PC-3 (cell line): ENCODE results near the gene ITK. TPM values are rescaled to one million over a fixed set of nuclear protein-coding genes. Genes with fewer than 3 reads are reported as not detected.

Experiments
- ATAC-seq: fragments of 200-7000 bp; cut with Tn5 transposase; 2 replicates; pipeline ENCODE4 v1.9.1; 2020; ENCODE audit warnings: mild to moderate bottlenecking, moderate library complexity
- BruUV-seq: library from RNA; stranded (reverse); fragments of 400-500 nt; replicated peaks from 2 replicates; lab custom pipeline; 2021; lab: Mats Ljungman, UMichigan
- CTCF ChIA-PET: fragments of 300-600 bp; sonication (Branson Sonifier 250); formaldehyde crosslinking; loops from one replicate; lab custom pipeline; 2022; ENCODE audit warnings: antibody characterized with exemption; lab: Charles Lee
- POLR2A ChIA-PET: fragments of 300-600 bp; sonication (Branson Sonifier 250); formaldehyde crosslinking; loops from one replicate; lab custom pipeline; 2022; ENCODE audit warnings: antibody characterized with exemption; ENCODE audit not compliant: unreplicated experiment; lab: Charles Lee
- DNase-seq: peaks from one replicate; pipeline ENCODE4 v3.0.0-alpha.2; 2015
- H2AFZ ChIP-seq: fragments of 300-600 bp; sonication (generic); 2 replicates; pipeline ENCODE4 v1.6.0; 2016; ENCODE audit warnings: antibody characterized with exemption, low read length
- H3F3A ChIP-seq: fragments of 300-600 bp; sonication (generic); one replicate; pipeline ENCODE4 v1.6.0; 2017; ENCODE audit warnings: antibody characterized with exemption, low read length, control low read depth, mild to moderate bottlenecking; ENCODE audit not compliant: unreplicated experiment
- H3K27ac ChIP-seq: fragments of 300-600 bp; sonication (generic); 2 replicates; pipeline ENCODE4 v1.5.1; 2016; ENCODE audit warnings: mild to moderate bottlenecking, low read length
- H3K27me3 ChIP-seq: fragments of 300-600 bp; sonication (generic); 2 replicates; pipeline ENCODE4 v1.6.1; 2016; ENCODE audit warnings: low read length, mixed read lengths
- H3K36me3 ChIP-seq: fragments of 300-600 bp; sonication (generic); 2 replicates; pipeline ENCODE4 v1.6.1; 2016; ENCODE audit warnings: low read depth, mixed run types, low read length, mixed read lengths
- H3K4me1 ChIP-seq: fragments of 300-600 bp; sonication (generic); 2 replicates; pipeline ENCODE4 v1.5.1; 2016; ENCODE audit warnings: low read length; ENCODE audit not compliant: insufficient read depth
- H3K4me2 ChIP-seq: fragments of 300-600 bp; sonication (generic); 2 replicates; pipeline ENCODE4 v1.6.0; 2016; ENCODE audit warnings: low read length
- H3K4me3 ChIP-seq: fragments of 300-600 bp; sonication (generic); 2 replicates; pipeline ENCODE4 v1.5.1; 2016; ENCODE audit warnings: mild to moderate bottlenecking, low read length, mixed read lengths
- H3K79me2 ChIP-seq: fragments of 300-600 bp; sonication (generic); 2 replicates; pipeline ENCODE4 v1.6.1; 2017; ENCODE audit warnings: low read length, mixed read lengths
- H3K9ac ChIP-seq: fragments of 300-600 bp; sonication (generic); 2 replicates; pipeline ENCODE4 v1.6.0; 2016; ENCODE audit warnings: mild to moderate bottlenecking, low read length
- H3K9me2 ChIP-seq: fragments of 300-600 bp; sonication (generic); replicated peaks from 2 replicates; pipeline ENCODE4 v1.6.1; 2016; ENCODE audit warnings: mixed run types, low read length, mixed read lengths
- H3K9me3 ChIP-seq: fragments of 300-600 bp; sonication (generic); 2 replicates; pipeline ENCODE4 v1.6.1; 2016; ENCODE audit warnings: low read length, mixed read lengths
- H4K20me1 ChIP-seq: fragments of 300-600 bp; sonication (generic); 2 replicates; pipeline ENCODE4 v1.6.1; 2016; ENCODE audit warnings: low read length, mixed read lengths
- EZH2 ChIP-seq: fragments of 300-600 bp; sonication (generic); IDR thresholded peaks from one replicate; pipeline ENCODE4 v1.6.1; 2017; ENCODE audit warnings: antibody characterized with exemption, mild to moderate bottlenecking, low read length; ENCODE audit not compliant: unreplicated experiment
- EZH2phosphoT487 ChIP-seq: fragments of 300-600 bp; sonication (generic); IDR thresholded peaks from 2 replicates; pipeline ENCODE4 v1.6.1; 2018; ENCODE audit warnings: mild to moderate bottlenecking, antibody characterized with exemption, low read length, borderline replicate concordance
- intact Hi-C: fragments of 100-400 bp; cut with micrococcal nuclease; formaldehyde crosslinking; loops from 2 replicates; pipeline ENCODE4 v1.9.0; 2023
- total RNA-seq: library from RNA; depleted of rRNA; stranded (reverse); fragments of >200 nt; gene quantifications from 2 replicates; pipeline ENCODE4 v1.2.3, GENCODE V29; 2014; rRNA removed
- TF ChIP-seq, protein P1 (sequence below): fragments of 300-600 bp; sonication (generic); conservative IDR thresholded peaks from 2 replicates; pipeline ENCODE4 v1.5.1; 2017; ENCODE audit warnings: antibody characterized with exemption, low read depth, mild to moderate bottlenecking, low read length

The ITK gene
- total RNA-seq, 1 experiment from 2014 or later: 0.69 TPM

DNA sequence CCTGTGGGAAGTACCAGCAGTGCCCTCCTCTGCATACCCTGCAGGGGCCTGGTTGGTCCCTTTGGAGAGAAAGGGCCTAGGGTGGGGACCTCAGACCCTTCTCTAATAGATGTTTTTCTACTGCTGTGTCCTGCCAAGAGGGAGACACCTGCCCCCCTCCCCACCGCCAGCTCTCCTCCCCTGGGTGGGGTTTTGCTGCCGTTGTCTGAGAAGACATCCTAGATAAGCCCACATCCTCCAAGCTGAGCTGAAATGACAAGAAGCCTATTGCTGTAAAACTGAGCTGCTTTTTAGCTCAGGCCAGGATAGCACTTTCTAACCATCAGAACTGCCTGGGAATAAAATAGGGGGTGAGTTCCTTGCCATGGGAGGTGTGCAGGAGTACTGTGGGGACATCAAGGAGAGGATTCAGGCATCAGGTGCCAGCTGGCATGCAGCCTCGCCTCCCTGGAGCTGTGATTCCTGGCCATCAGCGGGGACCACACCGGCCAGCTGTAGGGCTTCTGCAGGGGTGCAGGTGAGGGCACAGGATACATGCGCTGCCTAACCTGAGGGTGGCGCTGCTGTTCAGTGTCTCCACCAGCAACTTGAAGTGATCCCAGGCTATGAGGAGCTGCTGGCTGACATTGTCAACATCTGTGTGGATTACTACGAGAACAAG, 123.2 kb downstream of the ITK start:
- DNase-seq (peak; percentile 57), ATAC-seq (peak; percentile 60)
- Histone ChIP-seq H3K9me2 (no peaks in the 10 kb centered on the region), H3K4me1 (no peaks in the 10 kb centered on the region), H3K9me3 (no peaks in the 10 kb centered on the region), H3K79me2 (no peaks in the 10 kb centered on the region), H4K20me1 (no peaks in the 10 kb centered on the region), H3K27ac (no peak overlapping the region), H3K36me3 (no peaks in the 10 kb centered on the region), H3K9ac (no peak overlapping the region), H3F3A (no peaks in the 10 kb centered on the region), H3K4me2 (no peak overlapping the region), H3K4me3 (no peak overlapping the region), H2AFZ (no peak overlapping the region), H3K27me3 (no peaks in the 10 kb centered on the region)
- no TSS peak for BruUV-seq
- ChIA-PET POLR2A (no interaction called here), CTCF (interaction anchor here (0.6 to 1.3 kb wide), 3 partner anchors 25 to 43 kb away, joined by 3 read pairs; no protein-coding TSS in a partner anchor)
- TF ChIP-seq, protein P1, sequence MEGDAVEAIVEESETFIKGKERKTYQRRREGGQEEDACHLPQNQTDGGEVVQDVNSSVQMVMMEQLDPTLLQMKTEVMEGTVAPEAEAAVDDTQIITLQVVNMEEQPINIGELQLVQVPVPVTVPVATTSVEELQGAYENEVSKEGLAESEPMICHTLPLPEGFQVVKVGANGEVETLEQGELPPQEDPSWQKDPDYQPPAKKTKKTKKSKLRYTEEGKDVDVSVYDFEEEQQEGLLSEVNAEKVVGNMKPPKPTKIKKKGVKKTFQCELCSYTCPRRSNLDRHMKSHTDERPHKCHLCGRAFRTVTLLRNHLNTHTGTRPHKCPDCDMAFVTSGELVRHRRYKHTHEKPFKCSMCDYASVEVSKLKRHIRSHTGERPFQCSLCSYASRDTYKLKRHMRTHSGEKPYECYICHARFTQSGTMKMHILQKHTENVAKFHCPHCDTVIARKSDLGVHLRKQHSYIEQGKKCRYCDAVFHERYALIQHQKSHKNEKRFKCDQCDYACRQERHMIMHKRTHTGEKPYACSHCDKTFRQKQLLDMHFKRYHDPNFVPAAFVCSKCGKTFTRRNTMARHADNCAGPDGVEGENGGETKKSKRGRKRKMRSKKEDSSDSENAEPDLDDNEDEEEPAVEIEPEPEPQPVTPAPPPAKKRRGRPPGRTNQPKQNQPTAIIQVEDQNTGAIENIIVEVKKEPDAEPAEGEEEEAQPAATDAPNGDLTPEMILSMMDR: peak; percentile 83
- TF ChIP-seq EZH2 (no peak), EZH2phosphoT487 (no peak)
- intact Hi-C loops: loop anchor here (5.0 kb wide), 1 partner anchor 626 kb away; no protein-coding TSS in a partner anchor

Other genes with a start within 250 kb of the ITK start
- gene TIMD4, start 217.6 kb upstream of the ITK start, total RNA-seq: not detected in 2 replicates
- not detected in 2 replicates for gene HAVCR1, start 121.7 kb upstream of the ITK start, total RNA-seq
- 0.04 TPM in 1 of 2 replicates, not detected in the other for gene HAVCR2, start 71.8 kb upstream of the ITK start, total RNA-seq
- gene MED7, start 38.0 kb upstream of the ITK start, total RNA-seq: 10.6 and 14.8 TPM in 2 replicates
- not detected in 2 replicates for gene GARIN3, start 14.6 kb upstream of the ITK start, total RNA-seq
- gene CYFIP2, start 85.3 kb downstream of the ITK start, total RNA-seq: 30.4 and 36.0 TPM in 2 replicates